Bronchial epithelial cell (primary cell): ENCODE results near the gene COASY. TPM values are rescaled to one million over a fixed set of nuclear protein-coding genes. Genes with fewer than 3 reads are reported as not detected.
A peak's percentile ranks its signal among the peaks of the same experiment; 100 is the strongest.

Experiments used
- DNase-seq: peaks from one replicate; pipeline ENCODE4 v3.0.0-alpha.2; 2010; ENCODE audit warnings: low read depth
- FAIRE-seq: peaks from 2 replicates; lab custom pipeline; 2011; peaks lifted over from hg19 to GRCh38; lab: Jason Lieb, UNC
- H3K27me3 ChIP-seq: 2 replicates; pipeline ENCODE4 v1.5.1; 2011; ENCODE audit warnings: low read length; ENCODE audit not compliant: control insufficient read depth, insufficient read depth
- H3K36me3 ChIP-seq: 2 replicates; pipeline ENCODE4 v1.5.1; 2011; ENCODE audit warnings: low read length; ENCODE audit not compliant: control insufficient read depth, insufficient read depth
- H3K4me3 ChIP-seq: 2 replicates; pipeline ENCODE4 v1.5.1; 2011; ENCODE audit warnings: mild to moderate bottlenecking, low read depth, low read length, control low read depth
- CTCF ChIP-seq: IDR thresholded peaks from 2 replicates; pipeline ENCODE4 v1.5.1; 2011; ENCODE audit warnings: mild to moderate bottlenecking, moderate library complexity, low read length, control low read depth, inconsistent platforms; ENCODE audit not compliant: insufficient read depth, severe bottlenecking
- total RNA-seq: library from RNA; depleted of rRNA; stranded (reverse); fragments of >200 nt; gene quantifications from 2 replicates; pipeline ENCODE4 v1.2.1, GENCODE V29; 2014

The COASY gene
- total RNA-seq, 1 donor from 2014 or later = 9.0 TPM

GRCh38 chr17:42579794-42580551 lies 18.0 kb downstream of the COASY start:
- no peaks in the 10 kb centered on the region for H3K27me3 ChIP-seq
- H3K36me3 ChIP-seq = peaks cover 16% of the 10 kb centered on the region
- no peak overlapping the region for H3K4me3 ChIP-seq
- TF ChIP-seq CTCF = no peak
- FAIRE-seq (no peak), DNase-seq (no peak)

- DNase-seq (no peak), FAIRE-seq (no peak)
- Histone ChIP-seq H3K36me3 (peaks cover 18% of the 10 kb centered on the region), H3K27me3 (no peaks in the 10 kb centered on the region), H3K4me3 (no peak overlapping the region)
- no peak for TF ChIP-seq CTCF
Observed at GRCh38 chr17:42581744-42582270, 19.9 kb downstream of the COASY start.

GRCh38 chr17:42584880-42585279 lies 22.9 kb downstream of the COASY start:
- Histone ChIP-seq H3K27me3 (no peaks in the 10 kb centered on the region), H3K36me3 (peaks cover 15% of the 10 kb centered on the region), H3K4me3 (no peak overlapping the region)
- TF ChIP-seq CTCF = no peak
- no peak for FAIRE-seq
- DNase-seq = no peak

GRCh38 chr17:42585353-42585752 lies 23.4 kb downstream of the COASY start:
- DNase-seq (no peak), FAIRE-seq (no peak)
- H3K27me3 ChIP-seq = no peaks in the 10 kb centered on the region
- H3K4me3 ChIP-seq = no peak overlapping the region
- no peak for TF ChIP-seq CTCF
- H3K36me3 ChIP-seq = peaks cover 15% of the 10 kb centered on the region

GRCh38 chr17:42586514-42587230 lies 24.7 kb downstream of the COASY start:
- DNase-seq (peak; percentile 98), FAIRE-seq (peak; percentile 89)
- Histone ChIP-seq H3K4me3 (no peak overlapping the region), H3K27me3 (no peaks in the 10 kb centered on the region), H3K36me3 (peaks cover 18% of the 10 kb centered on the region)
- no peak for TF ChIP-seq CTCF
